ENCODE data around the gene HS3ST5. TPM values are rescaled to one million over a fixed set of nuclear protein-coding genes. Genes with fewer than 3 reads are reported as not detected.

The HS3ST5 gene
- total and polyA plus RNA-seq, 2 donors (not counting 3 experiments of a cell fraction or from before 2014, with no cell fraction given): not detected

DNA sequence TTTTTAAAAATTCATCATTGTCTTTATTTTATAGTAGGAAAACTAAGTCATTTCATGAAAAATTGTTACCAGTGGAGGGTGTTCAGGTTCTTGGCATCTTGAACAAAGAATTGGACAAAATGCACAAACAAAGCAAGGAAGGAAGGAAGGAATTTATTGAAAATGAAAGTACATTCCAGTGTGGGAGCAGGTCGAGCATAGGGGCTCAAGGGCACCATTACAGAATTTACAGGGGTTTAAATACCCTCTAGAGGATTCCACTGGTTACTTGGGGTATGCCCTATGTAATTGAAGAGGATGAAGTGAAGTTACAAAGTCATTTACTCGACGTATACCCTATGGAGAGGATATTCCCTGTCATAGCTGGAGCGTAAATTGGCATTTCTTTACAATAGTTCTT, 334.5 kb downstream of the HS3ST5 start:
- ChIA-PET POLR2A (interaction anchor here (1.8 kb wide), 1 partner anchor 11 kb away, joined by 4 read pairs; no protein-coding TSS in a partner anchor), CTCF (interaction anchor here (4.1 kb wide), 1 partner anchor 12 kb away, joined by 20 read pairs; no protein-coding TSS in a partner anchor)
- Histone ChIP-seq H3K9me1 (replicated peaks; ENCODE audit: control insufficient read depth, extremely low read depth, insufficient read depth, low read length) (no peaks in the 10 kb centered on the region), H3K36me3 (ENCODE audit: control insufficient read depth in 2 of 2, extremely low read depth in 1 of 2, insufficient read depth in 2 of 2, low read length in 2 of 2) (no peaks in the 10 kb centered on the region), H3K4me3 (replicated peaks in 1 of 3; ENCODE audit: insufficient read depth in 1 of 3, low read depth in 1 of 3, low read length in 3 of 3) (no peak overlapping the region), H3K27me3 (ENCODE audit: control insufficient read depth in 2 of 2, insufficient read depth in 2 of 2, low read length in 2 of 2) (no peaks in the 10 kb centered on the region), H3K9me3 (replicated peaks; ENCODE audit: control insufficient read depth, insufficient read depth, low read length) (no peaks in the 10 kb centered on the region), H3K79me2 (ENCODE audit: control insufficient read depth, insufficient read depth, low read length) (no peaks in the 10 kb centered on the region), H3K9ac (replicated peaks; ENCODE audit: extremely low read depth, insufficient read depth, low read length) (peak overlapping the region; percentile 61), H2AFZ (ENCODE audit: low read depth, low read length) (peak overlapping the region; percentile 59), H3K4me2 (ENCODE audit: insufficient read depth, low read length) (peak overlapping the region; percentile 91), H3K4me1 (ENCODE audit: control insufficient read depth, extremely low read depth, insufficient read depth, low read length) (peaks cover 19% of the 10 kb centered on the region), H4K20me1 (replicated peaks; ENCODE audit: control insufficient read depth, extremely low read depth, insufficient read depth, low read length) (no peaks in the 10 kb centered on the region), H3K27ac (ENCODE audit: insufficient read depth, low read depth, low read length) (peak overlapping the region; percentile 45)
- BruUV-seq (replicated peaks): no TSS peak
- DNase-seq (ENCODE audit: low read depth, low spot score) (peak; percentile 43), FAIRE-seq (no peak)
- intact Hi-C loops (cut with micrococcal nuclease): loop anchor here (1.0 kb wide), 1 partner anchor 13 kb away; no protein-coding TSS in a partner anchor
- dilution Hi-C loops (cut with MboI; ENCODE audit: extremely low pct_ligation_motif_present, low sequenced_read_pairs): no loop called here
- no peak for TF ChIP-seq MYC (IDR thresholded peaks at IDR 0.05; ENCODE audit: low read depth, low read length)
- TF ChIP-seq POLR2AphosphoS5 (IDR thresholded peaks at IDR 0.05; ENCODE audit: insufficient read depth, low read depth, low read length): no peak
- TF ChIP-seq, protein P1, sequence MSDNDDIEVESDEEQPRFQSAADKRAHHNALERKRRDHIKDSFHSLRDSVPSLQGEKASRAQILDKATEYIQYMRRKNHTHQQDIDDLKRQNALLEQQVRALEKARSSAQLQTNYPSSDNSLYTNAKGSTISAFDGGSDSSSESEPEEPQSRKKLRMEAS (IDR thresholded peaks at IDR 0.05; ENCODE audit: insufficient read depth, insufficient read length): no peak
- no peak for TF ChIP-seq EZH2 (IDR thresholded peaks at IDR 0.05; ENCODE audit: borderline replicate concordance, low read depth, low read length, severe bottlenecking)
- TF ChIP-seq, protein P2, sequence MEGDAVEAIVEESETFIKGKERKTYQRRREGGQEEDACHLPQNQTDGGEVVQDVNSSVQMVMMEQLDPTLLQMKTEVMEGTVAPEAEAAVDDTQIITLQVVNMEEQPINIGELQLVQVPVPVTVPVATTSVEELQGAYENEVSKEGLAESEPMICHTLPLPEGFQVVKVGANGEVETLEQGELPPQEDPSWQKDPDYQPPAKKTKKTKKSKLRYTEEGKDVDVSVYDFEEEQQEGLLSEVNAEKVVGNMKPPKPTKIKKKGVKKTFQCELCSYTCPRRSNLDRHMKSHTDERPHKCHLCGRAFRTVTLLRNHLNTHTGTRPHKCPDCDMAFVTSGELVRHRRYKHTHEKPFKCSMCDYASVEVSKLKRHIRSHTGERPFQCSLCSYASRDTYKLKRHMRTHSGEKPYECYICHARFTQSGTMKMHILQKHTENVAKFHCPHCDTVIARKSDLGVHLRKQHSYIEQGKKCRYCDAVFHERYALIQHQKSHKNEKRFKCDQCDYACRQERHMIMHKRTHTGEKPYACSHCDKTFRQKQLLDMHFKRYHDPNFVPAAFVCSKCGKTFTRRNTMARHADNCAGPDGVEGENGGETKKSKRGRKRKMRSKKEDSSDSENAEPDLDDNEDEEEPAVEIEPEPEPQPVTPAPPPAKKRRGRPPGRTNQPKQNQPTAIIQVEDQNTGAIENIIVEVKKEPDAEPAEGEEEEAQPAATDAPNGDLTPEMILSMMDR (IDR thresholded peaks at IDR 0.05; ENCODE audit: extremely low read depth in 1 of 2, insufficient read depth in 1 of 2, low read depth in 1 of 2, low read length in 2 of 2): no peak
- TF ChIP-seq JUN (IDR thresholded peaks at IDR 0.05; ENCODE audit: borderline replicate concordance, insufficient read depth, insufficient read length, low read depth): no peak
- TF ChIP-seq FOS (IDR thresholded peaks at IDR 0.05; ENCODE audit: borderline replicate concordance, insufficient read depth, low read length): no peak
- TF ChIP-seq POLR2A (IDR thresholded peaks at IDR 0.05; ENCODE audit: low read depth, low read length): no peak
- no peak for TF ChIP-seq GATA2 (IDR thresholded peaks at IDR 0.05; ENCODE audit: insufficient read depth, insufficient read length, low read depth, low read length)
